ENCODE measurements around the gene CPE.

- TF ChIP-seq CTCF (IDR thresholded peaks at IDR 0.05) (no peak), EZH2 (IDR thresholded peaks at IDR 0.05) (no peak)
These were observed 82.5 kb downstream of the CPE start for GRCh38 chr4:165461159-165461821.
